Lower lobe of right lung (tissue), 2 donors: Measurements from ENCODE around the gene COPZ2. TPM values are rescaled to one million over a fixed set of nuclear protein-coding genes. Genes with fewer than 3 reads are reported as not detected.

Experiments
- ATAC-seq, 2 donors: fragments of 200-7000 bp; cut with Tn5 transposase; one replicate each; pipeline ENCODE4 v1.9.1; 2020 to 2022; ENCODE audit warnings: mild to moderate bottlenecking in 2 of 2, moderate library complexity in 2 of 2
- DNase-seq: peaks from one replicate; pipeline ENCODE4 v3.0.0-alpha.2; 2020
- H3K27ac ChIP-seq: fragments of 200-600 bp; one replicate; pipeline ENCODE4 v1.8.0; 2022
- H3K27me3 ChIP-seq: fragments of 200-600 bp; one replicate; pipeline ENCODE4 v1.8.0; 2022; ENCODE audit warnings: low read depth
- H3K36me3 ChIP-seq: fragments of 200-600 bp; one replicate; pipeline ENCODE4 v1.8.0; 2022; ENCODE audit warnings: mild to moderate bottlenecking
- H3K4me1 ChIP-seq: fragments of 200-600 bp; one replicate; pipeline ENCODE4 v1.8.0; 2022
- H3K4me3 ChIP-seq: fragments of 200-600 bp; one replicate; pipeline ENCODE4 v1.8.0; 2022; ENCODE audit warnings: mild to moderate bottlenecking
- H3K9me3 ChIP-seq: fragments of 200-600 bp; one replicate; pipeline ENCODE4 v1.8.0; 2022
- CTCF ChIP-seq: fragments of 200-600 bp; IDR thresholded peaks from one replicate; pipeline ENCODE4 v1.8.0; 2022; ENCODE audit warnings: antibody characterized with exemption, mild to moderate bottlenecking
- intact Hi-C: fragments of 100-400 bp; cut with DNase I; formaldehyde crosslinking; loops from one replicate; pipeline ENCODE4 v1.11.0; 2022
- total RNA-seq: library from RNA; stranded (reverse); fragmentation: NEBNext Ultra II Directional; extraction: Animal tissue kit (Norgen Biotek cat#: 25700); gene quantifications from one replicate; pipeline ENCODE4 v1.2.1, GENCODE V29; 2021
- donor health status: DM: no; HTN: yes; CAD: no; lungs with severe emphysema.

Gene COPZ2
- total RNA-seq, 1 donor from 2014 or later = 22.9 TPM

DNA sequence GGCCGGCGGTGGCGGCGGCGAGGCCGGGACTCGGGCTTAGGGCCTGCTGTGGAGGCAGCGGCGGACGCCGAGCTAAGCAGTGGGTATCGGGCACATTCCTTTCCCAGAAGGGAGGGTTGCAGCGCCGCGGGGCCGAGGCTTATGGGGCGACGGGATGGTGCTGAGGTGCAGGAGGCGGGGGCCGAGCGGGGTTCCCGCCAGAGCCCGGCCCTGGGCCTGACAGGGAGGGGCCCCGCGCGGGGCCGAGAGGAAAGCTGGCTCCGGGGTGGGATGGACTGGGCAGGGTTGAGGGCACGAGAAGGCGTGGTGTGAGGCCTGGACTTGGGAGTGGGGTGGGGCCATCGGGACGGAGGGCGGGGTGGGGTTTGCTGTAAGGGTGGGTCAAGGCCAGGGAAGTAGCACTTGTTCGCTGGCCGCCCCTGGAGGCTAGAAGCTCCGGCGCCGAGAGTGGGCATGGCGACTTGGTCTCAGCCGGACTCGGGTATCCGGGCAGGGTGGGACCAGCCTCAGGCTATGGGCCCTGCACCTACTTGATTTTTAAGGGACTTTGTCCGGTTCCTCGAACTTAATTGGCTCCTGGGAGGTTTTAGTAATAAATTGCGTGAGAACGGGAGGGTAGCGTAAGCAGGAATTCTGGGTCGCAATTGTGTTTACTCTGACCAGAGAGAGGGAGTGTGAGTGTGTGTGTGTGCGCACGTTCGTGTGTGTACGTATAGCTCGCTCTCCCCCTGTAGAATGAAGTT is 11.0 kb upstream of the COPZ2 start:
- Histone ChIP-seq H3K36me3 (peaks cover 15% of the 10 kb centered on the region), H3K27ac (peak overlapping the region; percentile 92), H3K27me3 (no peaks in the 10 kb centered on the region), H3K4me1 (peaks cover 58% of the 10 kb centered on the region), H3K4me3 (peak overlapping the region; percentile 87), H3K9me3 (no peaks in the 10 kb centered on the region)
- intact Hi-C loops = no loop called here
- peak; percentile 93 for DNase-seq
- ATAC-seq = peak; percentile 89 to 92
- TF ChIP-seq CTCF = no peak

GRCh38 chr17:48047741-48048383 is 10.3 kb upstream of the COPZ2 start, which contains the start of gene NFE2L1:
Gene NFE2L1, plus strand, starts transcription at chr17:48048359. Its CDS starts 2,760 bp downstream, at chr17:48051119.
- intact Hi-C loops = no loop called here

GRCh38 chr17:48047113-48047740 is 9.6 kb upstream of the COPZ2 start:
- no peak for DNase-seq
- no peak for ATAC-seq
- Histone ChIP-seq H3K36me3 (peaks cover 15% of the 10 kb centered on the region), H3K27ac (peak overlapping the region; percentile 92), H3K9me3 (no peaks in the 10 kb centered on the region), H3K4me3 (peak overlapping the region; percentile 87), H3K4me1 (peaks cover 45% of the 10 kb centered on the region), H3K27me3 (no peaks in the 10 kb centered on the region)
- intact Hi-C loops = no loop called here
- TF ChIP-seq CTCF = no peak

More at GRCh38 chr17:48047741-48048383, 10.3 kb upstream of the COPZ2 start, which contains the start of gene NFE2L1:
- H3K4me1 ChIP-seq = peaks cover 51% of the 10 kb centered on the region
- H3K9me3 ChIP-seq = no peaks in the 10 kb centered on the region
- peak within 1 kb of the TSS; percentile 92 for H3K27ac ChIP-seq
- H3K27me3 ChIP-seq = no peaks in the 10 kb centered on the region
- no peak for TF ChIP-seq CTCF
- peak; percentile 100 for DNase-seq
- H3K36me3 ChIP-seq = peaks cover 15% of the 10 kb centered on the region
- peak; percentile 96 to 97 for ATAC-seq
- peak within 1 kb of the TSS; percentile 87 for H3K4me3 ChIP-seq

DNA sequence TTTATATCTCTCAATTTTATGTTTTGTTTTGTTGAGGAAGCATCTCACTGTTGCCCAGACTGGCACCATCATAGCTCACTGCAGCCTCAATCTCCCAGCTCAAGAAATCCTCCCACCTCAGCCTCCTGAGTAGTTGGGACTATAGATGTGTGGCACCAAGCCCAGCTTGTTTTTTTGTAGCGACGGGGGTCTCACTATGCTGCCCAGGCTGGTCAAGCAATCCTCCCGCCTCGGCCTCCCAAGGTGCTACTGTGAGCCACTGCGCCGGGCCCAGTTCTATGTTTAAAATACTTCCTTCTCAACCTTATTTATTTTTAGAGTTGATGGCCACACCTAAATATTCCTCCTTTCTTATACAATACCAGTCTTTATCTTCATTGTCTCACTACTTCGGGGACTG is 8.7 kb upstream of the COPZ2 start:
- Histone ChIP-seq H3K27me3 (no peaks in the 10 kb centered on the region), H3K36me3 (peaks cover 9% of the 10 kb centered on the region), H3K4me3 (no peak overlapping the region), H3K27ac (no peak overlapping the region), H3K4me1 (peaks cover 36% of the 10 kb centered on the region), H3K9me3 (no peaks in the 10 kb centered on the region)
- ATAC-seq = no peak
- no peak for DNase-seq
- TF ChIP-seq CTCF = no peak
- intact Hi-C loops = no loop called here

DNA sequence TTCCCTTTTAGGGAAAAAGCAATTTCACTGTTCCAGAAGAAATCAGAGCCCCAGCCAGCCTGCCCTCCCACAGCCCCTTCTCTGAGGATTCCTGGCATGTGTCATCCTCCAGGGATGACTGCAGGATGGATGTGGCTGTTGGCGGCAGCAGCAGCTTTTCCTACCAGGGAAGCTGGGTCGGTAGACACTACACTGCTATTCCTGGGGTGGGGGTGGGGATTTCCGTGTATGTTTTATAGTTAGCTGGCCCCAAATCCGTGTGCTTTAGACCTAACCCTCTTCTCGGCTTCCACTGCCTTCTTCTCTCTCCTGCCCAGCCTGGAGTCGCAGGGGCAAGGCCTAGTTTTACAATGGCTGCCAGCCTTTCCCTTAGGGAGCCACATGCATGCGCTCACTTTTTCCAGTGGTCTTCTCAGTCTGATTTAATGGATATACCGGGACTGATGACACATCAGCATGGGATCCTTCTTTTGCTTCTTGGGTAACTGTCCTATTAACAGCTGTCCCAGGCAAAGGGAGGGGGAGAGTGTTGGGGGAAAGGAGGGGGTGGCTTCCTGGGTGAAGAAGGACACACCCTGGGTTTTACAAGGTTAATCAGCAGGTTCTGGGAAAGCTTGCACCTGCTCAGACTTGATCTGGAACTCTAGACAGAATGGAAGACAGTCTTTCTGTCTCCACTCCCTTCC is 7.9 kb upstream of the COPZ2 start:
- no peaks in the 10 kb centered on the region for H3K27me3 ChIP-seq
- no peak for ATAC-seq
- intact Hi-C loops = no loop called here
- no peak for TF ChIP-seq CTCF
- no peak overlapping the region for H3K4me3 ChIP-seq
- DNase-seq = no peak
- peaks cover under 1% of the 10 kb centered on the region for H3K36me3 ChIP-seq
- no peak overlapping the region for H3K27ac ChIP-seq
- peaks cover 27% of the 10 kb centered on the region for H3K4me1 ChIP-seq
- H3K9me3 ChIP-seq = no peaks in the 10 kb centered on the region
